ENCODE data around the gene WNT6.

WNT6 gene

DNA sequence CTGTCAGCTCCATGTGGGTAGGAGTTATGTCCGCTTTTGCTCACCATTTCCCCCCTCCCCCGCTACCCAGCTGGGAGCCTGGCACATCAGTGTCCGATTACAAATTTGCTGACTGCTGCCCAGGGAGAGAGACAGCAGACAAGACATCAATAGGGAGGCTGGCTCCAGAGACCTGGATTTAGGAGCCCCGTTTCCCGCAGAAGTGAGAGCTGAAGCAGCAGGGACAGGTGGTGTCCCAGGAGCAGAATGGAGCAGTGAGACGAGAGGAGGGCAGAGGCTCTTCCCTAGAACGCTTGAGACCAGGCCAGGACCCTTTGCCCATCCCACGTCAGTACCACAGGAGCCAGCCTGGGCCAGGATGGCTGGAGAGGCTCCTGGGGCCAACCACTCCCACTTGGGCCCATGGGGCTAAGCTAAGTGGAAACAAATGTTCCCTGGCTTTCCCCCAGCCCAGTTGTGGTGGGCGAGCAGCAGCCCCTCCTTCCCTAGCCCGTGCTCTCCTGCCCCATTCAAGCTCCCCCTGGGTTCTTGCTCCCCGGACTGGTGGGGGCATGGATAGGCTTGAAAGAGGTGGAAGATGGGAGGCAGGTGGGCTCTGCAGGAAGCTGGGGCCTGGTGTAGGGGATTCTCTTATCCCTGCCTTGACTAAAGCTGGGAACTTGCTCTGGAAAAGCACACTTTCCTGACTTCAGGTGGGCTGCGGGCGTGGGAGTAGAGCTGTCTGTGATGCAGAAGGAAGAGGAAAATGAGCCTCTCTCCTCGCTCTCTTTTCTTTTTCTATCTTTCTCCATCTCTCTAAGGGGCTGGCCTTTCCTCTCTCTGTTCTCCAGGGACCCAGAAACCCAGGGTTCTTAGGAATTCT, 4.1 kb upstream of the WNT6 start:
- H3K9me3 Mint-ChIP-seq: no peaks in the 10 kb centered on the region
- peak overlapping the region in 2 of 3 experiments; percentile 10 to 11 for H3K4me3 Mint-ChIP-seq
- TF ChIP-seq, protein P1, sequence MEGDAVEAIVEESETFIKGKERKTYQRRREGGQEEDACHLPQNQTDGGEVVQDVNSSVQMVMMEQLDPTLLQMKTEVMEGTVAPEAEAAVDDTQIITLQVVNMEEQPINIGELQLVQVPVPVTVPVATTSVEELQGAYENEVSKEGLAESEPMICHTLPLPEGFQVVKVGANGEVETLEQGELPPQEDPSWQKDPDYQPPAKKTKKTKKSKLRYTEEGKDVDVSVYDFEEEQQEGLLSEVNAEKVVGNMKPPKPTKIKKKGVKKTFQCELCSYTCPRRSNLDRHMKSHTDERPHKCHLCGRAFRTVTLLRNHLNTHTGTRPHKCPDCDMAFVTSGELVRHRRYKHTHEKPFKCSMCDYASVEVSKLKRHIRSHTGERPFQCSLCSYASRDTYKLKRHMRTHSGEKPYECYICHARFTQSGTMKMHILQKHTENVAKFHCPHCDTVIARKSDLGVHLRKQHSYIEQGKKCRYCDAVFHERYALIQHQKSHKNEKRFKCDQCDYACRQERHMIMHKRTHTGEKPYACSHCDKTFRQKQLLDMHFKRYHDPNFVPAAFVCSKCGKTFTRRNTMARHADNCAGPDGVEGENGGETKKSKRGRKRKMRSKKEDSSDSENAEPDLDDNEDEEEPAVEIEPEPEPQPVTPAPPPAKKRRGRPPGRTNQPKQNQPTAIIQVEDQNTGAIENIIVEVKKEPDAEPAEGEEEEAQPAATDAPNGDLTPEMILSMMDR (IDR thresholded peaks at IDR 0.05; ENCODE audit: unreplicated experiment in 3 of 3): no peak
- no peaks in the 10 kb centered on the region for H3K36me3 Mint-ChIP-seq (ENCODE audit: low read depth)
- H3K27me3 Mint-ChIP-seq (ENCODE audit: low read depth): peaks cover 86% of the 10 kb centered on the region
- H3K27ac Mint-ChIP-seq: peak overlapping the region in 1 of 3 experiments; percentile 50
- peaks cover 42% of the 10 kb centered on the region for H3K4me1 Mint-ChIP-seq

GRCh38 chr2:218856167-218856895, 3.3 kb upstream of the WNT6 start:
- TF ChIP-seq, protein P1 (IDR thresholded peaks at IDR 0.05; ENCODE audit: unreplicated experiment in 3 of 3): no peak
- H3K27me3 Mint-ChIP-seq (ENCODE audit: low read depth): peaks cover 88% of the 10 kb centered on the region
- H3K27ac Mint-ChIP-seq: peak overlapping the region in 1 of 3 experiments; percentile 50
- H3K9me3 Mint-ChIP-seq: no peaks in the 10 kb centered on the region
- H3K36me3 Mint-ChIP-seq (ENCODE audit: low read depth): no peaks in the 10 kb centered on the region
- H3K4me3 Mint-ChIP-seq: peak overlapping the region; percentile 29 to 63 (median 48)
- H3K4me1 Mint-ChIP-seq: peaks cover 49% of the 10 kb centered on the region

GRCh38 chr2:218856896-218857243, 2.7 kb upstream of the WNT6 start:
- peak overlapping the region; percentile 29 to 63 (median 48) for H3K4me3 Mint-ChIP-seq
- H3K36me3 Mint-ChIP-seq (ENCODE audit: low read depth): no peaks in the 10 kb centered on the region
- H3K9me3 Mint-ChIP-seq: no peaks in the 10 kb centered on the region
- H3K4me1 Mint-ChIP-seq: peaks cover 49% of the 10 kb centered on the region
- TF ChIP-seq, protein P1 (IDR thresholded peaks at IDR 0.05; ENCODE audit: unreplicated experiment in 3 of 3): no peak
- H3K27me3 Mint-ChIP-seq (ENCODE audit: low read depth): peaks cover 90% of the 10 kb centered on the region
- peak overlapping the region in 1 of 3 experiments; percentile 50 for H3K27ac Mint-ChIP-seq

- Mint-ChIP-seq H3K4me1 (peaks cover 49% of the 10 kb centered on the region), H3K9me3 (no peaks in the 10 kb centered on the region), H3K27ac (peak overlapping the region in 1 of 3 experiments; percentile 37), H3K4me3 (peak overlapping the region; percentile 27 to 66 (median 29)), H3K27me3 (ENCODE audit: low read depth) (peaks cover 94% of the 10 kb centered on the region), H3K36me3 (ENCODE audit: low read depth) (no peaks in the 10 kb centered on the region)
- TF ChIP-seq, protein P1 (IDR thresholded peaks at IDR 0.05; ENCODE audit: unreplicated experiment in 3 of 3): no peak
These were observed 2.1 kb upstream of the WNT6 start for GRCh38 chr2:218857371-218858137.

DNA sequence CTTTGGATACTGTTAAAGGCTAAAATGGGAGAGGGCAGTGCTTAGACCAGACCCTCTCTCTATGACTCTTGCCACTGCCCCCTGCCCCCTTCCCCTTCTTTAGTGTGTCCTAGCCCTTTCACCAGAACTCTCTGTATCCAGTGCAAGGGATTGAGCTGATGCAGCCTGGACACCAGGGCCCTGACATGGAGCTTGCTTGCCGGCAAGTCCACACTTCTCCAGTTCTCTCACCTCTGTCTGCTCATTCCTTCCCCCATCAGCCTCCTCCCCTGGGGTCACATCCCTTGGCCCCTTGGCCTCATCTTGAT, 1.5 kb upstream of the WNT6 start:
- H3K4me1 Mint-ChIP-seq: peaks cover 46% of the 10 kb centered on the region
- no peaks in the 10 kb centered on the region for H3K9me3 Mint-ChIP-seq
- H3K4me3 Mint-ChIP-seq: peak overlapping the region in 2 of 3 experiments; percentile 35 to 48
- TF ChIP-seq, protein P1 (IDR thresholded peaks at IDR 0.05; ENCODE audit: unreplicated experiment in 3 of 3): no peak
- no peaks in the 10 kb centered on the region for H3K36me3 Mint-ChIP-seq (ENCODE audit: low read depth)
- peak overlapping the region in 1 of 3 experiments; percentile 15 for H3K27ac Mint-ChIP-seq
- peaks cover 94% of the 10 kb centered on the region for H3K27me3 Mint-ChIP-seq (ENCODE audit: low read depth)
